ENCODE data around the gene SDK1.

Gene SDK1

GRCh38 chr7:4170997-4171786 lies 870.1 kb downstream of the SDK1 start:
- no peak for DNase-seq

GRCh38 chr7:4172883-4173282 lies 871.8 kb downstream of the SDK1 start:
- DNase-seq: no peak

DNA sequence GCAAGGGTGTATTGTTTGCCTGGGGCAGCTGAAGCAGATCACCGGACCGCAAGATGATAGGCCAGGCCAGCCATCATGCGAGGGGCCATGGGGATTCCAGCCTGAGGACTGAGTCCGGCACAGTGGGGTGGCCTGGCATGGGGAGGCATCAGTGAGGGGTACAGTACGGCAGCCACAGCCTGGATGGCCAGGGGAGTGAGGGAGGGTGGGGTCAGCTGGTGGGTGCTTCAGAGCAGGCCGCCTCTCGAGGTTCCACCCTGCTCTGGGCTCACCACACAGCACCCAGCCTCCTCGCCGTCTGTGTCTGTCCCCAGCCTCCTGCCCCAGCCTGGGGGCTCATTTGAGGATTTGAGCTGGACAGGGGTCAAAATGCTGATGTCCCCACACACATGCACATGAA lies 872.6 kb downstream of the SDK1 start:
- no peak for DNase-seq

- DNase-seq: no peak
These were observed 873.0 kb downstream of the SDK1 start for GRCh38 chr7:4174016-4174415.

- no peak for DNase-seq
These were observed 873.4 kb downstream of the SDK1 start for GRCh38 chr7:4174451-4174850.

DNA sequence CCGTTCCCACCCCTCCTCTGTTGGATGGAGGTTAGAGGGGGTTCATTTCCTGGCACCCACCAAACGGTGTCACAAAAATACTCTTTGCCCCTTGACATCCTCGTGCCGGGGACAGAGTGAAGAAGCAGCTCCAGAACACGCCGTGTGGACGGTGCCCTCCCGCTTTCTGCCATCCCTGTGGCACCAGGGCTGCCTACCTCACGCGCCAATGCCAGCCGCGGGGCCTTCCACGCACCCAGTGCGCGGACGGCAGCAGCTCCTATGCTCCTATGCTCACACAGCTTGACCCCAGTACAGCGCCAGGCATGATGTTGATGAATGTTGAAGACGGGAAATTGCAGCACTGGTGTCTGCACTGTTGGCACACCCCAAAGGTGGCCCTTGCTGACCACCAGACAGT lies 873.8 kb downstream of the SDK1 start:
- DNase-seq: no peak

DNA sequence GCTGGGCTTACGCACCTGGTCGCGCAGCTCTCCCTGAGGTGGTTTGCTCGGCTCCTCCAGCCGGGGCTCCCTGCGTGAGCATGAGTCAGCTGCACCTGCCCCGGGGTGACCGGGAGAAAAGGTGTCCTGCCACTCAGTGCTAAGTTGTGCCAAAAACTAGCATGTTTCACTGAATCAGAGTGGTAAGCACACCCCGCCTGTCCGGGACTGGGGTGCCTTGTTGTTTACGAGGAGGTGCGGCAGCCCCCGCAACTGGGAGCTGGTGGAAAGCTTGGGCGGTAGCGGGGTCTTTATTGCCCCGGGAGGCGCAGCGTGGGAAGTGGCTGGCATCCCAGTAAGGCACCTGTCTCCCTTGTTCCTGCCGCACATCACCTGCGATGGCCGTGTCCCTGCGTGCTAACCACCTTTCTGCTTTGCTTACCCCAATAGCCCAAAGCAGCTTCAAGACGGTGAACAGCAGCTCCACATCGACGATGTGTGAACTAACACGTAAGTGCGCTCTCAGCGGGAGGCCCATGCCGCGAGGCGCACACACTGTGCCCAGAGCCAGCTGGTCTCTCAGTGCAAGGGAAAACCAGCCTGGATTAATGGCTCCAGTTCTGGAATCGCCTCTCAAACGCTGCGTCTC lies 874.4 kb downstream of the SDK1 start:
- no peak for DNase-seq

- no peak for DNase-seq
These were observed 875.9 kb downstream of the SDK1 start for GRCh38 chr7:4177001-4177400.

DNA sequence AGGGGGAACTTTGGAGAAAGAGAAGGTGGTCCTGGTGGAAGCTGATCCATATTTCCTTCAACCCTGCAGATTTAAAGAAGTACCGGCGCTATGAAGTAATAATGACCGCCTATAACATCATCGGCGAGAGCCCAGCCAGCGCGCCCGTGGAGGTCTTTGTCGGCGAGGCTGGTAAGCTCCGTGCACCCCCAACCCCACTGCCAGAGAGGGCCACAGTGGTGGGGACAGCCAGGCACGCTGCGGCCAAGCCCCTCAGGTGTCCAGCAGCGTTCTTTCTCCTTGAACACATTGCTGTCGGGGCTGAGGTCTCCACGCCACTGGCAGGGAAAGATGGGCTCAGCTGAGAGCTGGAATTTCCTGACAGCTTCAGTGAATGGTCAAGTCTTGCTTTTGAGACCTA lies 877.4 kb downstream of the SDK1 start:
- DNase-seq: no peak

DNA sequence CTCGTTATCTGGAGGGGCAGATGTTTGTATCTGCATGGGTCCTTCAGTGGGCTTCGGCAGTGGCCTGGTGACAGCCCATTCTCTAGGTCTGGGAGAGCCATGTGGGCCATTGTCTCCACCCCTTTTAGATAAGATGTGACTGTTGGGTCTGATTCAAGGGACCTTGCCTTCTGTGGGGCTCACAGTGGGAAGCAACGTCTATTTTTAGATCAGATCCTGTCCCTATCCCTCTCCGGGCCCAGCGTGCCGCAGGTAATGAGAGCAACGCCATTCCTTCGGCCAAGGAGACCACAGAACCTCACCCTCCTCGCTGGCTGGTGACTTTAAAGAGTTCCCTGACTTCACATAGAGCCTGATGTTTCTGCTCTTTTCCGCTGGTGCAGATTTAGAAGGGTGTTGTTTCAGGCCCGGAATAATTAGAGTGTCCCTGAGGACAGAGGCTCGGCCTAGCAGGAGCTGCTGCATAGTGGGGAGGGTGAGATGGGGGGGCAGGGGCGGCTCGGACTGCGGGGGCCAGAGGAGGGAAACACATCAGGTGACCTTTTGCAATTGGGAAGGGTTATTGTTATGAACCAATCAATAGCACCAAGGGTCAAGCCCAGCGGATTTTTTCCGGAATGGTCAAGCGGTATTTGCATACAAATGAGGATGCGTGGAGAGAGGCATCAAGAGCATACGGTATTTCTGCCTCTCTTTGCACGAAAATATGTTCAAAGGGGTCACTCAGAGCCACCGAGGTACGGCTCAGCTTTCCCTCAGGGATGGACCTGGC lies 878.0 kb downstream of the SDK1 start:
- DNase-seq: no peak

GRCh38 chr7:4179688-4180380 lies 878.8 kb downstream of the SDK1 start:
- no peak for DNase-seq

DNA sequence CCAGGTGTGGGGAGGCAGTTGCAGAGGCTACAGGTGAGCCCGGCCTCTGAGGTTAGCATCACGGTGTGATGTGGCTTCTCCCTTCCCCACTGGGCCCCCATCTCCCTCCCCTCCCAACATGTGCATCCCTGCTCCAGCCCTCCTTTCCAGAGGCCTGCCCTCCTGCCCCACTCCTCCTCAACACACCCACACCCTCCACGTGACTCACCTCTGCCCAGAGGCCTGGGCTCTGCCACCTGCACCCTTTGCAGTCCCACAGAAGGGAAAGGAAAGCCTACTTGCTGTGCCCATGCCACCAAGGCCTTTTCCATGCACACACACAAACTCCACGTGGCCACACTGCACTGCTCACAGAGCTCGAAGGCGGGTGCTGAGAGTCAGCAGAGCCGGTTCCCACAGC lies 880.4 kb downstream of the SDK1 start:
- no peak for DNase-seq

DNA sequence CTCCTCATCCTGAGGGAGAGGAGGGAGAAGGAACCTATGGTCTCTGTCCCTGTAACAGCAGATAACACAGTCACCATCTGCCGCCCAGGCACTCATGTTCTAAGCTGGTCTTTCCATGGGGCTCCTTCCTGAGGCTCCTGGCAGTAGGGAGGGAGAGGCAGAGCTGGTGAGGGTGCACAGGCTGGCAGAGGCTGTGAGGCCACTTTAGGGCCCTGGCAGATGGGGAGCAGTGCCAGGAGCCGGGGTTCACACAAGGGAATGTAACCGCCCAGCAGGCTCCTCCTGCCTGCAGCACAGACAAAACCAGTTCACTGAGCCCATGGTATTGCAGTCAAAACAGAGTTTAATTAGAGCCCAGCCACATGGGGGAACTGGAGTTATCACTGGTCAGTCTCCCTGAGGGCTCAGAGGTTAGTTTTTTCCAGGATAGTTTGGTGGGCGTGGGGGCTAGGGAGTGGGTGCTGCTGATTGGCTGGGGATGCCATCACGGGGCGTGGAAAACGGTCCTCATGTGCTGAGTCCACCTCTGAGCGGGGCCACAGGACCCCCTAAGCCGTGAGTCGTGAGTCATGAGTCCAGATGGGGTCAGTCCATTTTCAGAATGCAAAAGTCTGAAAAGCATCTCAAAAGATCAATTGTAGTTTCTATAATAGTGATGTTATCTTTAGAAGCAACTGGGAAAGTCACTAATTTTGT lies 881.7 kb downstream of the SDK1 start:
- DNase-seq: no peak

- no peak for DNase-seq
These were observed 883.6 kb downstream of the SDK1 start for GRCh38 chr7:4184653-4185052.

DNA sequence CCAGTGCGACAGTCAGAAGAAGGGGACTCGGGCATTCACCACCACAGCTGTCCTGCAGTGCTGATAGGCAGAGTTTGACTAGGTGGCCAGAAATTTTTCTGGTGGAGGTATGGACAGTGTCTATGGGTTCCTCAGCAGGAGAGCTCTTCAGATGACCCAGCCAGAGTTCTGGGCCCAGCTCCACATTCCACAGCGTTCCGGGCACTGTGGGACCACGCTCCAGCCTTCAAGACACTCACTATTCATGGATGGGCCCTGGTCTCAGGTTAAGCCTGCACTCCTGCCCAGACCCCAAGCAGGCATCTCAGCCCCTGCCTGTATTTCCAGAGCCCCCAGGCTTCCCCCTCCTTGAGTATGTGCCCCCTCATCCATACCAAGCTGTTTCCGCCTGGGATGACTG lies 884.1 kb downstream of the SDK1 start:
- no peak for DNase-seq

DNA sequence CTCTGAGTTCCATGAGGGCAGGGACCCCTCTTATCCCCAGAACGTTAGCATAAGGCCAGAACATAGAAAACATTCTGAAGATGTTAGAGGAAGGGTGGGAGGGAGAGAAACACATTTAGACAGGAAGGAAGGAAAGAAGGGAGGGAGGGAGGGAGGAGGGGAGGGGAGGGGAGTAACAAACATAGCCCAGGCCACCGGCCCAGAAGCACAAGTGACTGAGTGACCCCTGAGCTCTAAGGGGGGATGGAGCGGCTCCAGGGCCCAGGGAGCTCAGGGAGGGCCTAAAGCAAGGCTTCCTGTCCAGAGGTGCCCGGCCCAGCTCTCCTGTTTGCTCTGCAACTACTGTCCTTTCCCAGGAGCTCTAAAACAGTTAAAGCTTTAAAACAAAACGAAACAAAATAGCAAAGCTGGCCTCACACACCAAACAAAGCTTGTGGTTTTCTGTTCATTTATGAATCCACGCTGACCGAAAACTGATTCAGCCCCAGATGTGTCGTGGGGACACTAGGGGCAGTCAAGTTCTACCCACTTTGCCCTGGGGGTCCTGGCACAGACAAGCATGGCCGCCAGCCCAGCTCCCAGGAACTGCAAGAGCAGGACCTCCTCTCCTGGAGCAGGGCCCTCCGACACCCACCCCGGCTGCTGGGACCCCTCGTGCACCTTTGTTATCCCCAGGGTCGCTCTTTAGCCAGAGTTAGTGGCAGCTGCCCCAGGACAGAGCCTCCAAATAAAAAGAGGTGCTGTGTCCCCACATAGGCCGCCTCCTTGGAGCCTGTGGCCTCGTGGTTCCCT lies 884.9 kb downstream of the SDK1 start:
- no peak for DNase-seq

GRCh38 chr7:4186513-4186780 lies 885.4 kb downstream of the SDK1 start:
- DNase-seq: no peak

DNA sequence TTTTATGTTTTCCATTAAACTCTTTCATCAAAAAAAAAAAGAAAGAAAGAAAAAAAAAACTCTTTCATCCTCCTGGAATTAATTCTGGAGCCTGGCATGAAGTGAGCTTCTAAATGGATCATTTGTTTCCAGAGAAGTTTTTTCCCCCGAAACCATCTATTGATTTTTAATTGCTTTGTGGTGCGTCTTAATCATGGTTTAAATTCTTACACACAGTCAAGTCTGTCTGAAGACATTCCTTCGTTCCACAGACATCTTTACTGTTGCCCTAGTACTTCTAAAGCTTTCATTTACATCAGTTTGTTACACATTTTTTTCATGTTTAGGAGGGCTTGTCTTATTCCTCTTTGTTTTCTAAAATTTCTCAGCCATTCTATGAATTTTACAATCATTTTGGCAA lies 887.6 kb downstream of the SDK1 start:
- no peak for DNase-seq

GRCh38 chr7:4189131-4189570 lies 888.1 kb downstream of the SDK1 start:
- peak; percentile 67 to 76 for DNase-seq

DNA sequence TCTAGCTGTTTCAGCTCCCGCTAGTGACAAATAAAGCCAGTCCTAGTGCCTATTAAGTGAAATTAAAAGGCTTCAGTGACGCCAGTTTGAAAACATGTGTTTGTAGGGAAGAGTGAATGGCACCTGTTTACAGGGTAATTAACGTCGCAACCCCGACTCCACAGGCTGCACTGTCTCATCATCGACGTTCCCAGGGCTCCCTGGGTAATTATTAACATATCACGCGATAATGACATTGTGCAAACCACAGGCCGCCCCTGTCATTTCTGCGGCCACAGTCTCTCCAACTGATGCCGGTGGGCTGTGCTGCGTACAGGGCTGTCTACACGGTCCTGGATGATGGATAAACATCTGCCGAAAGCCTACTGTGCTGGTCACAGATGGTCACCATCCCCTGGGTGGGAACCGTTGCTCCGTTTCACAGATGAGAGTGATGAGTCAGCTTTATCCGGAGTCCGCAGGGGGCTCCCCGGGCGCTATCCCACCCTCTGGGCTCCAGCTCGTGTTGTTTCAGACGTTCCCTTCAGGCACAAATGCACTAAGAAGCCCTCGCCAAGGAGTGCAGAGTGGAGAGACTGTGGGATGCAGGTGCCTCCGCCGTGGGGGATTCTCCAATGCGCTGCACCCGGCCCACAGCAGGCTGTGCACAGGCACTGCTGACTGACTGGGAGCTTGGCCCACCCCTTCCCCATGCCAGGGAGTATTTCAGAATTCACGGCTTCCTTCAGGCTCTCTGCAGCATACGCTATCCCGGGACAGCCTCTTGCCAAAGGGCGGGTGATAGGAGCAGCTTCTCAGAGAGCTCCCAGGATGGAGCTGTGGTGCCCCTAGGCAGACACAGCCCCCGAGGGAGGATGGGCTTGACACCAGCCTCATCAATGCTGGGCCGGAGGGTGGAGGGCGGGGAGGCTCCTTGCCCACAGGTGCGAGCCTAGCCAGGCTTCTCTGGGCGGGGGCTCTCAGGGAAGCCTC lies 889.2 kb downstream of the SDK1 start:
- DNase-seq: peak in 1 of 2 experiments; percentile 37

DNA sequence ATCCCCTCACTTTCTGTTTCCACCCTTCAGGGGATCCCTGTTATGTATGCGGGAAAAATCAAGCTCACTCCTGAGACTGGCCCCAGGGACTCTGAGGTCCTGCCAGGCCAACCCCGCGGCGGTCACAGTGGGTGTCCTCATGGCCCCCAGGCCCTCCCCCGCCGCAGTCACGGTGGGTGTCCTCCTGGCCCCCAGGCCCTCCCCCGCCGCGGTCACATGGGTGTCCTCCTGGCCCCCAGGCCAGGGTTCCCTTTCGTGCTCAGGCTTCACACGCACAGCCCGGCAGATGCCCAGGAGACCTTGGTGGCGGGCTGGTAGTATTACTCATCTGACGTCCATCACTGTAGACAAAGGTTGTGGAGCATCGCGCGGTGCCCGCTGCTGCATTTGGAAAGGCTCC lies 890.0 kb downstream of the SDK1 start:
- DNase-seq: no peak
